ENCODE data around the gene GPI.

Gene GPI

GRCh38 chr19:34353546-34353945 is 11.4 kb upstream of the GPI start:
- ATAC-seq, result no peak
- TF ChIP-seq CSRNP3 (CRISPR knock-in tag; IDR thresholded peaks at IDR 0.05), result no peak
- TF ChIP-seq ZFP30 (CRISPR knock-in tag; IDR thresholded peaks at IDR 0.05), result no peak
- no peak for TF ChIP-seq GLIS3 (CRISPR knock-in tag; IDR thresholded peaks at IDR 0.05)
- TF ChIP-seq RARB (CRISPR knock-in tag; IDR thresholded peaks at IDR 0.05), result no peak
- TF ChIP-seq ZNF565 (CRISPR knock-in tag; conservative IDR thresholded peaks at IDR 0.05; ENCODE audit: low read depth), result no peak
- no peak for TF ChIP-seq TOX (CRISPR knock-in tag; IDR thresholded peaks at IDR 0.05; ENCODE audit: borderline replicate concordance)
- TF ChIP-seq TCF4 (CRISPR knock-in tag; IDR thresholded peaks at IDR 0.05; ENCODE audit: borderline replicate concordance), result no peak
- TF ChIP-seq ESRRG (CRISPR knock-in tag; IDR thresholded peaks at IDR 0.05), result no peak

- TF ChIP-seq ZFP30 (CRISPR knock-in tag; IDR thresholded peaks at IDR 0.05), result no peak
- TF ChIP-seq PATZ1 (CRISPR knock-in tag; IDR thresholded peaks at IDR 0.05; ENCODE audit: borderline replicate concordance), result no peak
- TF ChIP-seq ZFP3 (CRISPR knock-in tag; IDR thresholded peaks at IDR 0.05), result no peak
- TF ChIP-seq OSR1 (CRISPR knock-in tag; IDR thresholded peaks at IDR 0.05), result no peak
- TF ChIP-seq PPARA (CRISPR knock-in tag; IDR thresholded peaks at IDR 0.05; ENCODE audit: borderline replicate concordance), result no peak
- no peak for TF ChIP-seq ESRRG (CRISPR knock-in tag; IDR thresholded peaks at IDR 0.05)
- TF ChIP-seq CREB5 (CRISPR knock-in tag; IDR thresholded peaks at IDR 0.05; ENCODE audit: low read depth), result no peak
- TF ChIP-seq RARB (CRISPR knock-in tag; IDR thresholded peaks at IDR 0.05), result no peak
- no peak for TF ChIP-seq BACH2 (CRISPR knock-in tag; IDR thresholded peaks at IDR 0.05; ENCODE audit: borderline replicate concordance)
- TF ChIP-seq SNAI2 (CRISPR knock-in tag; IDR thresholded peaks at IDR 0.05), result no peak
- TF ChIP-seq ARNTL (CRISPR knock-in tag; IDR thresholded peaks at IDR 0.05; ENCODE audit: borderline replicate concordance, low read depth), result no peak
- no peak for TF ChIP-seq TCF4 (CRISPR knock-in tag; IDR thresholded peaks at IDR 0.05; ENCODE audit: borderline replicate concordance)
- TF ChIP-seq CSRNP3 (CRISPR knock-in tag; IDR thresholded peaks at IDR 0.05), result no peak
- no peak for TF ChIP-seq POU6F1 (CRISPR knock-in tag; IDR thresholded peaks at IDR 0.05; ENCODE audit: borderline replicate concordance, low read depth)
- TF ChIP-seq CSDC2 (CRISPR knock-in tag; IDR thresholded peaks at IDR 0.05), result no peak
- no peak for ATAC-seq
Observed at GRCh38 chr19:34355201-34355600, 9.8 kb upstream of the GPI start.

- no peak for ATAC-seq
- no peak for TF ChIP-seq TOX (CRISPR knock-in tag; IDR thresholded peaks at IDR 0.05; ENCODE audit: borderline replicate concordance)
- TF ChIP-seq BACH2 (CRISPR knock-in tag; IDR thresholded peaks at IDR 0.05; ENCODE audit: borderline replicate concordance), result no peak
- TF ChIP-seq ISL1 (CRISPR knock-in tag; IDR thresholded peaks at IDR 0.05), result no peak
- TF ChIP-seq RARB (CRISPR knock-in tag; IDR thresholded peaks at IDR 0.05), result no peak
- TF ChIP-seq SNAI2 (CRISPR knock-in tag; IDR thresholded peaks at IDR 0.05), result no peak
- no peak for TF ChIP-seq ZNF8 (CRISPR knock-in tag; IDR thresholded peaks at IDR 0.05)
- TF ChIP-seq CREB5 (CRISPR knock-in tag; IDR thresholded peaks at IDR 0.05; ENCODE audit: low read depth), result no peak
- no peak for TF ChIP-seq ARNTL (CRISPR knock-in tag; IDR thresholded peaks at IDR 0.05; ENCODE audit: borderline replicate concordance, low read depth)
- TF ChIP-seq ZC3H10 (CRISPR knock-in tag; IDR thresholded peaks at IDR 0.05), result no peak
- TF ChIP-seq PATZ1 (CRISPR knock-in tag; IDR thresholded peaks at IDR 0.05; ENCODE audit: borderline replicate concordance), result no peak
- no peak for TF ChIP-seq ZNF565 (CRISPR knock-in tag; conservative IDR thresholded peaks at IDR 0.05; ENCODE audit: low read depth)
- no peak for TF ChIP-seq ZFP3 (CRISPR knock-in tag; IDR thresholded peaks at IDR 0.05)
- TF ChIP-seq OSR1 (CRISPR knock-in tag; IDR thresholded peaks at IDR 0.05), result no peak
- no peak for TF ChIP-seq ZFP30 (CRISPR knock-in tag; IDR thresholded peaks at IDR 0.05)
- no peak for TF ChIP-seq TSHZ2 (CRISPR knock-in tag; IDR thresholded peaks at IDR 0.05)
Observed at GRCh38 chr19:34356875-34357274, 8.1 kb upstream of the GPI start.

Measured in SK-N-SH treated with all-trans-retinoic acid at 6 μM for 48 hours (cell line).